ENCODE measurements around the gene HAGHL.
"Not testable (repeated sequence)": the region's sequence is repeated elsewhere in the genome, so short reads cannot be mapped to it uniquely, and the experiment has no call there.

Gene HAGHL

GRCh38 chr16:760545-761343 is 33.8 kb downstream of the HAGHL start, which contains the start of gene MSLN:
Gene MSLN, plus strand, starts transcription at chr16:760734. Its CDS starts 1,947 bp downstream, at chr16:762681.
- DNase-seq = no peak

GRCh38 chr16:761625-762513 is 35.0 kb downstream of the HAGHL start:
- no peak for DNase-seq

GRCh38 chr16:762595-763268 is 35.8 kb downstream of the HAGHL start:
- no peak for DNase-seq

- no peak for DNase-seq
Measured at GRCh38 chr16:763369-764183, 36.7 kb downstream of the HAGHL start.

GRCh38 chr16:764184-764750 is 37.4 kb downstream of the HAGHL start:
- no peak for DNase-seq

- DNase-seq = no peak
Measured at GRCh38 chr16:764848-765487, 38.1 kb downstream of the HAGHL start.

- DNase-seq = no peak
Measured at GRCh38 chr16:765488-765865, 38.6 kb downstream of the HAGHL start.

- no peak for DNase-seq
Measured at GRCh38 chr16:766008-766819, 39.3 kb downstream of the HAGHL start.

- no peak for DNase-seq
Measured at GRCh38 chr16:766820-767640, 40.1 kb downstream of the HAGHL start.

GRCh38 chr16:767743-768235 is 40.9 kb downstream of the HAGHL start:
- DNase-seq = no peak

- no peak for DNase-seq
Measured at GRCh38 chr16:768428-768827, 41.5 kb downstream of the HAGHL start.

- no peak for DNase-seq
Measured at GRCh38 chr16:769184-769784, 42.4 kb downstream of the HAGHL start.

GRCh38 chr16:769934-770333 is 43.0 kb downstream of the HAGHL start:
- no peak for DNase-seq

GRCh38 chr16:770411-770810 is 43.5 kb downstream of the HAGHL start:
- DNase-seq = no peak

GRCh38 chr16:772959-773358 is 46.1 kb downstream of the HAGHL start:
- DNase-seq = no peak

GRCh38 chr16:774086-775001 is 47.4 kb downstream of the HAGHL start:
- no peak for DNase-seq

- no peak for DNase-seq
Measured at GRCh38 chr16:775236-775796, 48.4 kb downstream of the HAGHL start.

GRCh38 chr16:776298-776697 is 49.4 kb downstream of the HAGHL start:
- DNase-seq = not testable (repeated sequence)
